H1 (cell line): ENCODE data around the gene DDX4. TPM values are rescaled to one million over a fixed set of nuclear protein-coding genes. Genes with fewer than 3 reads are reported as not detected.

Experiments
- CTCF ChIA-PET: fragments of 300-600 bp; sonication (Branson Sonifier 250); formaldehyde crosslinking; loops from one replicate; lab custom pipeline; 2021; ENCODE audit not compliant: partially characterized antibody; lab: Charles Lee
- POLR2A ChIA-PET: fragments of 300-600 bp; sonication (Branson Sonifier 250); formaldehyde crosslinking; loops from one replicate; lab custom pipeline; 2021; ENCODE audit warnings: inconsistent platforms; ENCODE audit not compliant: partially characterized antibody; lab: Charles Lee
- DNase-seq, 2 experiments: peaks; one replicate each; pipeline versions ENCODE4 v3.0.0 to v3.0.0-alpha.2; 2010 to 2022; ENCODE audit warnings: low spot score in 2 of 2, low read depth in 1 of 2, mixed read lengths in 1 of 2
- FAIRE-seq: peaks from 2 replicates; lab custom pipeline; 2011; peaks lifted over from hg19 to GRCh38; lab: Jason Lieb, UNC
- H2AFZ ChIP-seq: 2 replicates; pipeline ENCODE4 v1.8.1; 2012; ENCODE audit warnings: low read length, inconsistent platforms
- H2AK5ac ChIP-seq: 2 replicates; pipeline ENCODE4 v1.6.1; 2013; ENCODE audit warnings: low read depth, low read length
- H2BK120ac ChIP-seq: replicated peaks from 2 replicates; pipeline ENCODE3; 2013; ENCODE audit warnings: low read depth, low read length, inconsistent platforms
- H2BK12ac ChIP-seq: 2 replicates; pipeline ENCODE4 v1.6.1; 2013; ENCODE audit warnings: low read depth, low read length
- H2BK15ac ChIP-seq: 2 replicates; pipeline ENCODE4 v1.6.1; 2013; ENCODE audit warnings: low read length
- H2BK20ac ChIP-seq: 2 replicates; pipeline ENCODE4 v1.6.1; 2013; ENCODE audit warnings: low read length
- H2BK5ac ChIP-seq: 2 replicates; pipeline ENCODE4 v1.6.1; 2013; ENCODE audit warnings: low read depth, low read length
- H3K14ac ChIP-seq: 2 replicates; pipeline ENCODE4 v1.6.1; 2013; ENCODE audit warnings: inconsistent platforms; ENCODE audit not compliant: insufficient read length
- H3K18ac ChIP-seq: 2 replicates; pipeline ENCODE4 v1.6.1; 2013; ENCODE audit warnings: low read length; ENCODE audit errors: extremely low read depth
- H3K23ac ChIP-seq: 2 replicates; pipeline ENCODE4 v1.6.1; 2013; ENCODE audit warnings: inconsistent platforms; ENCODE audit not compliant: insufficient read length
- H3K23me2 ChIP-seq: 2 replicates; pipeline ENCODE4 v1.6.1; 2013; ENCODE audit warnings: low read depth, low read length
- H3K27ac ChIP-seq: 2 replicates; pipeline ENCODE4 v1.6.1; 2011; ENCODE audit warnings: low read depth, low read length, inconsistent platforms
- H3K27me3 ChIP-seq, 4 experiments: replicated peaks in 1 of 4; 1 replicate in 1 of 4; 2 replicates in 3 of 4; pipeline versions ENCODE4 v1.6.1 to v1.8.1; 2011 to 2013; ENCODE audit warnings: low read length in 3 of 4, mild to moderate bottlenecking in 3 of 4, inconsistent platforms in 2 of 4, mixed read lengths in 2 of 4, moderate library complexity in 1 of 4; ENCODE audit not compliant: control insufficient read depth in 3 of 4, insufficient read depth in 3 of 4; ENCODE audit errors: extremely low read depth in 1 of 4
- H3K36me3 ChIP-seq, 4 experiments: 2 replicates each; pipeline versions ENCODE4 v1.6.1 to v1.8.1; 2011 to 2013; ENCODE audit warnings: mild to moderate bottlenecking in 4 of 4, low read length in 3 of 4, moderate library complexity in 2 of 4, control low read depth in 1 of 4, inconsistent platforms in 1 of 4; ENCODE audit not compliant: insufficient read depth in 4 of 4, control insufficient read depth in 2 of 4
- H3K4ac ChIP-seq: replicated peaks from 2 replicates; pipeline ENCODE3; 2013; ENCODE audit warnings: low read length, low read depth, mixed read lengths, inconsistent platforms; ENCODE audit not compliant: insufficient read length
- H3K4me1 ChIP-seq, 4 experiments: replicated peaks in 1 of 4; 1 replicate in 1 of 4; 2 replicates in 3 of 4; pipeline versions ENCODE4 v1.6.1 to v1.8.1; 2011 to 2013; ENCODE audit warnings: low read length in 3 of 4, inconsistent platforms in 2 of 4, mixed read lengths in 1 of 4; ENCODE audit not compliant: insufficient read depth in 4 of 4, control insufficient read depth in 3 of 4
- H3K4me2 ChIP-seq, 2 experiments: 2 replicates each; pipeline versions ENCODE4 v1.6.1 to v1.8.1; 2011 to 2013; ENCODE audit warnings: low read depth in 2 of 2, low read length in 2 of 2, control low read depth in 1 of 2, inconsistent platforms in 1 of 2, mild to moderate bottlenecking in 1 of 2; ENCODE audit not compliant: insufficient read depth in 1 of 2
- H3K4me3 ChIP-seq, 4 experiments: fragments of 200-600, 300-600 bp in 1 of 4; sonication (generic), shearing (Covaris generic), sonication (Bioruptor Twin) in 1 of 4; 2 replicates each; pipeline versions ENCODE4 v1.5.1 to v1.8.1; 2011 to 2016; ENCODE audit warnings: low read length in 4 of 4, low read depth in 3 of 4, control low read depth in 2 of 4, inconsistent platforms in 2 of 4, mild to moderate bottlenecking in 2 of 4, mixed read lengths in 1 of 4, moderate library complexity in 1 of 4; ENCODE audit not compliant: insufficient read depth in 2 of 4; ENCODE audit errors: extremely low read depth in 1 of 4
- H3K56ac ChIP-seq: replicated peaks from 2 replicates; pipeline ENCODE3; 2013; ENCODE audit warnings: low read depth, mild to moderate bottlenecking, mixed read lengths, low read length, inconsistent platforms; ENCODE audit not compliant: insufficient read length
- H3K79me1 ChIP-seq: 2 replicates; pipeline ENCODE4 v1.6.1; 2013; ENCODE audit warnings: low read depth, low read length, control low read depth
- H3K79me2 ChIP-seq, 2 experiments: 2 replicates each; pipeline versions ENCODE4 v1.6.1 to v1.8.1; 2012 to 2013; ENCODE audit warnings: low read length in 2 of 2, mild to moderate bottlenecking in 2 of 2, inconsistent platforms in 1 of 2; ENCODE audit not compliant: insufficient read depth in 2 of 2, control insufficient read depth in 1 of 2
- H3K9ac ChIP-seq, 4 experiments: replicated peaks in 1 of 4; 1 replicate in 1 of 4; 2 replicates in 3 of 4; pipeline versions ENCODE4 v1.6.1 to v1.8.1; 2011 to 2013; ENCODE audit warnings: low read depth in 3 of 4, low read length in 3 of 4, control low read depth in 2 of 4, mild to moderate bottlenecking in 2 of 4, moderate library complexity in 2 of 4, inconsistent platforms in 1 of 4; ENCODE audit errors: extremely low read depth in 1 of 4
- H3K9me3 ChIP-seq, 2 experiments: 2 replicates each; pipeline versions ENCODE4 v1.6.1 to v1.8.1; 2012 to 2013; ENCODE audit warnings: mild to moderate bottlenecking in 2 of 2, moderate library complexity in 2 of 2, control low read depth in 1 of 2, inconsistent platforms in 1 of 2, low read depth in 1 of 2, low read length in 1 of 2, mixed read lengths in 1 of 2; ENCODE audit not compliant: insufficient read depth in 2 of 2
- H4K20me1 ChIP-seq, 2 experiments: replicated peaks in 1 of 2; 2 replicates each; pipeline versions ENCODE3 to v1.8.1; 2011 to 2013; ENCODE audit warnings: inconsistent platforms in 2 of 2, low read length in 2 of 2, mild to moderate bottlenecking in 1 of 2; ENCODE audit not compliant: insufficient read depth in 2 of 2, control insufficient read depth in 1 of 2
- H4K5ac ChIP-seq: 2 replicates; pipeline ENCODE4 v1.6.1; 2013; ENCODE audit warnings: low read length, low read depth, mixed read lengths, inconsistent platforms; ENCODE audit not compliant: insufficient read length
- H4K8ac ChIP-seq: 2 replicates; pipeline ENCODE4 v1.8.0; 2013; ENCODE audit warnings: mild to moderate bottlenecking, moderate library complexity, low read length, inconsistent platforms; ENCODE audit not compliant: insufficient read depth; ENCODE audit errors: extremely low read depth
- H4K91ac ChIP-seq: replicated peaks from 2 replicates; pipeline ENCODE3; 2013; ENCODE audit warnings: low read length, mixed read lengths, inconsistent platforms; ENCODE audit not compliant: insufficient read length
- CREB1 ChIP-seq: IDR thresholded peaks from 2 replicates; pipeline ENCODE4 v1.6.1; 2012; ENCODE audit warnings: inconsistent platforms
- GABPA ChIP-seq: IDR thresholded peaks from 2 replicates; pipeline ENCODE4 v1.6.1; 2011; ENCODE audit warnings: mild to moderate bottlenecking, low read length, moderate library complexity, borderline replicate concordance; ENCODE audit not compliant: insufficient read depth
- POLR2AphosphoS5 ChIP-seq: IDR thresholded peaks from 2 replicates; pipeline ENCODE4 v1.6.1; 2011; ENCODE audit warnings: low read depth, low read length
- POU5F1 ChIP-seq: IDR thresholded peaks from 2 replicates; pipeline ENCODE4 v1.6.1; 2011; ENCODE audit warnings: low read depth, mild to moderate bottlenecking, low read length, moderate library complexity
- SAP30 ChIP-seq: fragments of 300-600 bp; sonication (generic); IDR thresholded peaks from 2 replicates; pipeline ENCODE4 v1.7.1; 2012; ENCODE audit warnings: low read length, moderate library complexity, mild to moderate bottlenecking, inconsistent platforms; ENCODE audit not compliant: insufficient read depth, insufficient replicate concordance
- TAF1 ChIP-seq: IDR thresholded peaks from 2 replicates; pipeline ENCODE4 v1.6.1; 2011; ENCODE audit warnings: mild to moderate bottlenecking, low read depth, low read length
- TAF7 ChIP-seq: optimal IDR thresholded peaks from 2 replicates; pipeline ENCODE3; 2011; ENCODE audit warnings: low read depth, mild to moderate bottlenecking, inconsistent platforms, low read length, moderate library complexity, borderline replicate concordance
- WGBS, 2 experiments: shearing (Covaris generic) in 1 of 2; methylation state at CpG; one replicate each; pipeline versions ENCODE4 v1.1.6 to v1.1.7; 2013 to 2015; ENCODE audit warnings: low lambda C conversion rate in 2 of 2, mixed read lengths in 2 of 2, inconsistent platforms in 1 of 2, low coverage in 1 of 2, missing lambda C conversion rate in 1 of 2; ENCODE audit not compliant: insufficient replicate concordance in 2 of 2, insufficient coverage in 1 of 2, insufficient read length in 1 of 2; ENCODE audit errors: extremely low coverage in 1 of 2, missing lambda C conversion rate in 1 of 2; 5-methylcytosine and 5-hydroxymethylcytosine counted together
- polyA plus RNA-seq, 7 experiments: library from polyadenylated mRNA; depleted of rRNA in 3 of 7; stranded (reverse) in 5 of 7; unstranded in 2 of 7; fragments of >200 nt in 5 of 7; fragments of 200-250 nt in 2 of 7; gene quantifications; 1 replicate in 5 of 7; 2 replicates in 1 of 7; 4 replicates in 1 of 7; pipeline versions ENCODE4 v1.2.1 to v1.2.3, GENCODE V29; 2011 to 2013; ENCODE audit warnings: missing spikeins in 2 of 7, mixed read lengths in 2 of 7
- total RNA-seq: library from RNA; stranded (reverse); fragmentation: NEBNext Ultra II Directional; extraction: Animal tissue kit (Norgen Biotek cat#: 25700); gene quantifications from 2 replicates; pipeline ENCODE4 v1.2.1, GENCODE V29; 2021
- TF ChIP-seq, protein P1 (sequence below), 3 experiments: IDR thresholded peaks; 1 replicate in 2 of 3; 2 replicates in 1 of 3; pipeline versions ENCODE4 v1.5.1 to v1.6.1; 2011; ENCODE audit warnings: low read length in 3 of 3, mild to moderate bottlenecking in 3 of 3, inconsistent platforms in 2 of 3, low read depth in 1 of 3, moderate library complexity in 1 of 3; ENCODE audit not compliant: insufficient read depth in 1 of 3; ENCODE audit errors: control extremely low read depth in 1 of 3

DDX4 gene
- total and polyA plus RNA-seq, 2 of the 8 experiments (the other 6 are each of a cell fraction or from before 2014, with no cell fraction given), result 0.15 TPM; not detected in 1

DNA sequence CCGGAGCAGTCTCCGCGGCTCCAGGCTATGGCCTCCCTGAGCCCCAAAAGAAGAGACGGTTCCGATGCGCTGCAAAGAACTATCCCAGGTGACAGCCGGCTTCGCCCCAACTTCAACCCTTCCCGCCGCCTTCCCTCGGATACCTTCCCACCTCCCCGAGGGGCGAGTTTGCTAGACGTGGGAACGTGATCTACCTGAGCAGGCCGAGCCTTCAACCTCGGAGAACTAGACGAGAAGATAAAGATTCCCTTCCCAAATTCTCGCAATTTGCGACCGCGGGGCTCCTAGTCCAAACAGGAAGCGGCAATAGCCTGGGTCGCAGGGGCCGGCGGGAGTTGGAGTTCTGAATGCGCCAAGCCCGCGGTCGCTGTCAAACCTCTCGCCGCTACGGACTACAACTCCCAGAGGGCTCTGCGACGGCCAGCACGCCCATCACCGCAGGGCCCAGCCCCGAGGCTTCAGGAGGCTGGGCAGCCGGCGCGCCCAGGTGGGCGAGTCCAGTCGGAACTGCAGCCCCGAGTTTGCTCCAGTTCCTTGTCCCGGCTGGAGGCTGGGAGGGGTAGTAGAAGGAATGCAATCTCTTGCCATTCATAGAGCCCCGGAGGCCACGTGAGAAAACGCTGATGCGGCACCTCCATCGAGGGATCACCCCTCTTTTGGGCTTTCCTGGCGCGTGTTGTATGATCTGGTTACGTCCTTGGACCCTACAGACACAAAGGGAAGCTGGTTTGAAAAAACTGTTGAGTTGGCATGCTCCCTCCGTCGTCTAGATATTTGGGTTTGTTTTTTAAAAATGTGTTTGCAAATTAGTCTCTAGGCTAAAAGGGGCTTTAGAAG lies 25.6 kb upstream of the DDX4 start, which contains the start of gene SLC38A9:
Gene SLC38A9, minus strand, starts transcription at position 302 of the 837 bp plus-strand sequence. CDS start 14,366 bp downstream, outside the sequence.
- POLR2A ChIA-PET, result interaction anchor here (0.6 to 1.5 kb wide), 7 partner anchors 11 to 325 kb away, joined by 3 to 4 read pairs (median 3); no protein-coding TSS in a partner anchor
- peak; percentile 57 for FAIRE-seq
- WGBS, 2 experiments, result 3% methylated on average over 52 of the region's 55 CpGs; no CpG with 5 or more reads in 1 of the 2 experiments
- TF ChIP-seq SAP30 (peak; percentile 93), CREB1 (peak; percentile 44; the same call in 1 of the 2 replicates), TAF1 (peak; percentile 89), GABPA (peak; percentile 36; the same call in 1 of the 2 replicates), POU5F1 (no peak), POLR2AphosphoS5 (peak; percentile 90), TAF7 (peak; percentile 47)
- TF ChIP-seq, protein P1, sequence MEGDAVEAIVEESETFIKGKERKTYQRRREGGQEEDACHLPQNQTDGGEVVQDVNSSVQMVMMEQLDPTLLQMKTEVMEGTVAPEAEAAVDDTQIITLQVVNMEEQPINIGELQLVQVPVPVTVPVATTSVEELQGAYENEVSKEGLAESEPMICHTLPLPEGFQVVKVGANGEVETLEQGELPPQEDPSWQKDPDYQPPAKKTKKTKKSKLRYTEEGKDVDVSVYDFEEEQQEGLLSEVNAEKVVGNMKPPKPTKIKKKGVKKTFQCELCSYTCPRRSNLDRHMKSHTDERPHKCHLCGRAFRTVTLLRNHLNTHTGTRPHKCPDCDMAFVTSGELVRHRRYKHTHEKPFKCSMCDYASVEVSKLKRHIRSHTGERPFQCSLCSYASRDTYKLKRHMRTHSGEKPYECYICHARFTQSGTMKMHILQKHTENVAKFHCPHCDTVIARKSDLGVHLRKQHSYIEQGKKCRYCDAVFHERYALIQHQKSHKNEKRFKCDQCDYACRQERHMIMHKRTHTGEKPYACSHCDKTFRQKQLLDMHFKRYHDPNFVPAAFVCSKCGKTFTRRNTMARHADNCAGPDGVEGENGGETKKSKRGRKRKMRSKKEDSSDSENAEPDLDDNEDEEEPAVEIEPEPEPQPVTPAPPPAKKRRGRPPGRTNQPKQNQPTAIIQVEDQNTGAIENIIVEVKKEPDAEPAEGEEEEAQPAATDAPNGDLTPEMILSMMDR (IDR thresholded peaks at IDR 0.05; ENCODE audit: control extremely low read depth in 1 of 3, insufficient read depth in 1 of 3, low read depth in 1 of 3, low read length in 3 of 3), result no peak

More for the DNA sequence above, 25.6 kb upstream of the DDX4 start, which contains the start of gene SLC38A9:
- Histone ChIP-seq H2BK12ac (0 out of 2 replicates have a peak within 1 kb of the TSS, but pooled peaks have one; percentile 11), H3K9me3 (0 out of 4 replicates have a peak, but pooled peaks cover 0 to 2% of the 10 kb centered on the region in 2 experiments), H3K4me2 (peak within 1 kb of the TSS; percentile 95 to 99), H3K23ac (no peak within 1 kb of the TSS), H4K20me1 (no peaks in the 10 kb centered on the region), H3K27me3 (no peaks in the 10 kb centered on the region), H3K9ac (peak within 1 kb of the TSS; percentile 65 to 88 (median 78)), H2BK5ac (peak within 1 kb of the TSS; percentile 83), H2BK20ac (no peak within 1 kb of the TSS), H3K4me1 (peaks cover 0 to 3% (median 0%) of the 10 kb centered on the region in 4 experiments; a peak in 2 of 7 replicates), H2BK120ac (no peak within 1 kb of the TSS), H3K4ac (peak within 1 kb of the TSS; percentile 71), H4K5ac (peak within 1 kb of the TSS; percentile 49), H3K18ac (peak within 1 kb of the TSS; percentile 71; the same call in 1 of the 2 replicates), H2AFZ (peak within 1 kb of the TSS; percentile 81), H3K79me1 (0 out of 2 replicates have a peak, but pooled peaks cover 4% of the 10 kb centered on the region), H4K91ac (no peak within 1 kb of the TSS), H2AK5ac (no peak within 1 kb of the TSS; the same call in 1 of the 2 replicates), H4K8ac (peak within 1 kb of the TSS; percentile 87; the same call in 1 of the 2 replicates), H2BK15ac (0 out of 2 replicates have a peak within 1 kb of the TSS, but pooled peaks have one; percentile 16), H3K79me2 (peaks cover 0 to 9% of the 10 kb centered on the region in 2 experiments; a peak in 3 of 4 replicates), H3K4me3 (peak within 1 kb of the TSS; percentile 70 to 98 (median 92)), H3K23me2 (peaks cover 9% of the 10 kb centered on the region; the same call in 1 of the 2 replicates), H3K56ac (peak within 1 kb of the TSS; percentile 80), H3K36me3 (peaks cover 0 to 16% (median 2%) of the 10 kb centered on the region in 4 experiments; a peak in 1 of 8 replicates), H3K14ac (no peak within 1 kb of the TSS), H3K27ac (peak within 1 kb of the TSS; percentile 80)
- peak; percentile 93 to 96 for DNase-seq
- CTCF ChIA-PET, result no interaction called here
